Right lobe of liver (tissue), 6 donors: ENCODE data around the gene SPG11. TPM values are rescaled to one million over a fixed set of nuclear protein-coding genes. Genes with fewer than 3 reads are reported as not detected.
"Not testable (repeated sequence)": the region's sequence is repeated elsewhere in the genome, so short reads cannot be mapped to it uniquely, and the experiment has no call there.

Source experiments
- ATAC-seq, 4 donors: fragments of 200-7000 bp; cut with Tn5 transposase; one replicate each; pipeline ENCODE4 v1.9.1; 2020; ENCODE audit warnings: mild to moderate bottlenecking in 4 of 4, moderate library complexity in 4 of 4
- DNase-seq, 3 donors: peaks; one replicate each; pipeline ENCODE4 v3.0.0-alpha.2; 2020
- H3K27ac ChIP-seq, 3 donors: fragments of 200-600 bp; one replicate each; pipeline ENCODE4 v1.8.0; 2022
- H3K27me3 ChIP-seq, 2 donors: fragments of 200-600 bp; one replicate each; pipeline ENCODE4 v1.8.0; 2022
- H3K36me3 ChIP-seq, 4 donors: fragments of 200-600 bp; sonication (generic) in 1 of 4; one replicate each; pipeline versions ENCODE4 v1.5.1 to v1.8.0; 2017 to 2022; ENCODE audit warnings: control low read depth in 1 of 4
- H3K4me1 ChIP-seq, 4 donors: fragments of 200-600 bp; sonication (generic) in 1 of 4; one replicate each; pipeline versions ENCODE4 v1.5.1 to v1.8.0; 2017 to 2022; ENCODE audit warnings: control low read depth in 1 of 4
- H3K4me3 ChIP-seq, 3 donors: fragments of 200-600 bp; one replicate each; pipeline ENCODE4 v1.8.0; 2022
- H3K9me3 ChIP-seq, 4 donors: fragments of 200-600 bp; sonication (generic) in 1 of 4; one replicate each; pipeline versions ENCODE4 v1.5.1 to v1.8.0; 2017 to 2022; ENCODE audit warnings: control low read depth in 1 of 4
- POLR2A ChIP-seq: fragments of 450-650 bp; IDR thresholded peaks from one replicate; pipeline ENCODE4 v1.6.1; 2017; ENCODE audit warnings: antibody characterized with exemption, mild to moderate bottlenecking
- WGBS: methylation state at CpG from one replicate; pipeline ENCODE4 v1.1.6; 2018; ENCODE audit warnings: low coverage, low lambda C conversion rate; ENCODE audit not compliant: insufficient coverage; ENCODE audit errors: missing lambda C conversion rate; 5-methylcytosine and 5-hydroxymethylcytosine counted together
- intact Hi-C, 2 donors: fragments of 100-400 bp; cut with DNase I; formaldehyde crosslinking; loops; one replicate each; pipeline versions ENCODE4 v1.11.2 to v1.14.1; 2022
- total RNA-seq, 6 experiments: library from RNA; depleted of rRNA in 2 of 6; stranded (reverse); fragments of >200 nt in 2 of 6; fragmentation: NEBNext Ultra II Directional in 3 of 6; extraction: Animal tissue kit (Norgen Biotek cat#: 25700) in 3 of 6; gene quantifications; one replicate each; pipeline versions ENCODE4 v1.1.0 to v1.2.4, GENCODE V29; 2016 to 2023
- TF ChIP-seq, protein P1 (sequence below), 4 donors: fragments of 200-600 bp in 3 of 4; fragments of 450-650 bp in 1 of 4; IDR thresholded peaks; one replicate each; pipeline versions ENCODE4 v1.5.1 to v1.8.0; 2016 to 2022; ENCODE audit warnings: antibody characterized with exemption in 4 of 4, mild to moderate bottlenecking in 2 of 4
- donor health status: DM: no; HTN: yes; CAD: no.
- donor health status: DM: no; HTN: no; CAD: no.
- donor health status: DM: no; HTN: no; CAD: no.
- donor health status: DM: no; HTN: yes; CAD: no.
- donor health status: DM: no; HTN: yes; CAD: no.

The SPG11 gene
- total RNA-seq, 6 experiments from 2014 or later = 35.4 to 55.6 (median 40.8) TPM

DNA sequence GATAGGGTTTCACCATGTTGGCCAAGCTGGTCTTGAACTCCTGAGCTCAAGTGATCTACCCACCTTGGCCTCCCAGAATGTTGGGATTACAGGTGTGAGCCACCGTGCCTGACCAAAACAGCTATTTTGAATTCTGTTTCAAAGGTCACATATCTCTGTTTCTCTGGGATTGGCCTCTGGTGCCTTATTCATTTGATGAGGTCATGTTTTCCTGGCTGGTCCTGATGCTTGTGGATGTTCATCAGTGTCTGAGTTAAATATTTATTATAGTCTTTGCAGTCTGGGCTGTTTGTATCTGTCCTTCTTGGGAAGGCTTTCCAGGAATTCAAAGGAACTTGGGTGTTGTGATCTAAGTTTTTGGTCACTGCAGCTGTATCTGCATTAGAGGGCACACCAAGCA lies 42.5 kb upstream of the SPG11 start:
- no peak for TF ChIP-seq POLR2A
- TF ChIP-seq, protein P1, sequence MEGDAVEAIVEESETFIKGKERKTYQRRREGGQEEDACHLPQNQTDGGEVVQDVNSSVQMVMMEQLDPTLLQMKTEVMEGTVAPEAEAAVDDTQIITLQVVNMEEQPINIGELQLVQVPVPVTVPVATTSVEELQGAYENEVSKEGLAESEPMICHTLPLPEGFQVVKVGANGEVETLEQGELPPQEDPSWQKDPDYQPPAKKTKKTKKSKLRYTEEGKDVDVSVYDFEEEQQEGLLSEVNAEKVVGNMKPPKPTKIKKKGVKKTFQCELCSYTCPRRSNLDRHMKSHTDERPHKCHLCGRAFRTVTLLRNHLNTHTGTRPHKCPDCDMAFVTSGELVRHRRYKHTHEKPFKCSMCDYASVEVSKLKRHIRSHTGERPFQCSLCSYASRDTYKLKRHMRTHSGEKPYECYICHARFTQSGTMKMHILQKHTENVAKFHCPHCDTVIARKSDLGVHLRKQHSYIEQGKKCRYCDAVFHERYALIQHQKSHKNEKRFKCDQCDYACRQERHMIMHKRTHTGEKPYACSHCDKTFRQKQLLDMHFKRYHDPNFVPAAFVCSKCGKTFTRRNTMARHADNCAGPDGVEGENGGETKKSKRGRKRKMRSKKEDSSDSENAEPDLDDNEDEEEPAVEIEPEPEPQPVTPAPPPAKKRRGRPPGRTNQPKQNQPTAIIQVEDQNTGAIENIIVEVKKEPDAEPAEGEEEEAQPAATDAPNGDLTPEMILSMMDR (IDR thresholded peaks at IDR 0.05) = no peak
- WGBS = 0% methylated on average over 1 of the region's 1 CpG
- H3K27ac ChIP-seq = no peak overlapping the region
- no peaks in the 10 kb centered on the region for H3K9me3 ChIP-seq
- DNase-seq (no peak), ATAC-seq (peak in 1 of 4 donors; percentile 40)
- H3K36me3 ChIP-seq = no peaks in the 10 kb centered on the region
- H3K27me3 ChIP-seq = no peaks in the 10 kb centered on the region
- intact Hi-C loops = no loop called here
- no peak overlapping the region for H3K4me3 ChIP-seq
- H3K4me1 ChIP-seq = no peaks in the 10 kb centered on the region

DNA sequence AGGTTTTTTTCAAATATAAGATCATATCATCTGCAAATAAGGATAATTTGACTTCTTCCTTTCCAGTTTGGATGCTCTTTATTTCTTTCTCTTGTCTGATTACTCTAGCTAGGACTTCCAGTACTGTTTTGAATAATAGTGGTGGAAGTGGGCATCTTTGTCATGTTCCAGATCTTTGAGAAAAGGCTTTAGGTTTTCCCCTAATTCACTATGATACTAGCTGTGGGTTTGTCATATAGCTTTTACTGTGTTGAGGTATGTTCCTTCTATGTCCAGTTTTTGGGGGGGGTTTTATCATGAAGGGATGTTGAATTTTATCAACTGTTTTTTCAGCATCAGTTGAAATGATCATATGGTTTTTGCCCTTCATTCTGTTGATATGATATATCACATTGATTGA lies 37.2 kb upstream of the SPG11 start:
- ATAC-seq, H3K27ac ChIP-seq, H3K36me3 ChIP-seq, H3K4me1 ChIP-seq, DNase-seq, H3K27me3 ChIP-seq, H3K9me3 ChIP-seq, H3K4me3 ChIP-seq, intact Hi-C loops: not testable (repeated sequence)

DNA sequence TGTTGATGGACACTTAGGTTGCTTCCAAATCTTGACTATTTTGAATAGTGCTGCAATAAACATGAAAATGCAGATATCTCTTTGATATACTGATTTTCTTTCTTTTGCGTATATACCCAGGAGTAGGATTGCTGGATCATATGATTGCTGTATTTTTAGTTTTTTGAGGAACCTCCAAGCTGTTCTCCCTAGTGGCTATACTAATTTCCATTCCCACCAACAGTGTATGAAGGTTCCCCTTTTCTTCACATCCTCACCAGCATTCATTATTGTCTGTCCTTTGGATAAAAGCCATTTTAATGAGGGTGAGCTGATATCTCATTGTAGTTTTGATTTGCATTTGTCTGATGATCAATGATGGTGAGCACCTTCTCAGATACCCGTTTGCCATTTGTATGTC lies 35.2 kb upstream of the SPG11 start:
- no peaks in the 10 kb centered on the region for H3K36me3 ChIP-seq
- DNase-seq = no peak
- ATAC-seq = no peak
- 88% methylated on average over 2 of the region's 2 CpGs for WGBS
- no peak for TF ChIP-seq POLR2A
- TF ChIP-seq, protein P1 (IDR thresholded peaks at IDR 0.05) = no peak
- no peaks in the 10 kb centered on the region for H3K4me1 ChIP-seq
- intact Hi-C loops = no loop called here
- no peaks in the 10 kb centered on the region for H3K27me3 ChIP-seq
- no peaks in the 10 kb centered on the region for H3K9me3 ChIP-seq
- no peak overlapping the region for H3K27ac ChIP-seq
- no peak overlapping the region for H3K4me3 ChIP-seq

DNA sequence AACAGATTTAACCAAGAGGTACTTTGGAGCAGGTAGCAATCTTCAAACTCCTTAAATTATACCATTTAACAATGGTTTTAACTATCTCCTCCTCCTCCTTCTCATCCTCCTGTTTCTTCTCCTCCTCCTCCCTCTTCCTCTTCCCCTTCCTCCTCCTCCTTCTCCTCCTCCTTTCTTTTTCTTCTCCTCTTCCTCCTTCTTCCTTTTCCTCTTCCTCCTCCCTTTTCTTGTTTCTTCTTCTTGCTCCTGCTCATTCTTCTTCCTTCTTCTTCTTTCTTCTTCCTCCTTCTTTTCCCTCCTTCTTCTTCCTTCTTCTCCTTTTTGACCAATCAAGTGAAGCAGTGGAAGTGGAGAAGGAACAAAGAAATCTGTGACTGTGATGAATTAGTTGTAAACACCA lies 33.6 kb upstream of the SPG11 start:
- TF ChIP-seq, protein P1 (IDR thresholded peaks at IDR 0.05) = no peak
- no peak for TF ChIP-seq POLR2A
- H3K9me3 ChIP-seq = no peaks in the 10 kb centered on the region
- intact Hi-C loops = no loop called here
- no peak overlapping the region for H3K4me3 ChIP-seq
- H3K27me3 ChIP-seq = no peaks in the 10 kb centered on the region
- ATAC-seq (no peak), DNase-seq (no peak)
- no peaks in the 10 kb centered on the region for H3K4me1 ChIP-seq
- no peak overlapping the region for H3K27ac ChIP-seq
- H3K36me3 ChIP-seq = no peaks in the 10 kb centered on the region

DNA sequence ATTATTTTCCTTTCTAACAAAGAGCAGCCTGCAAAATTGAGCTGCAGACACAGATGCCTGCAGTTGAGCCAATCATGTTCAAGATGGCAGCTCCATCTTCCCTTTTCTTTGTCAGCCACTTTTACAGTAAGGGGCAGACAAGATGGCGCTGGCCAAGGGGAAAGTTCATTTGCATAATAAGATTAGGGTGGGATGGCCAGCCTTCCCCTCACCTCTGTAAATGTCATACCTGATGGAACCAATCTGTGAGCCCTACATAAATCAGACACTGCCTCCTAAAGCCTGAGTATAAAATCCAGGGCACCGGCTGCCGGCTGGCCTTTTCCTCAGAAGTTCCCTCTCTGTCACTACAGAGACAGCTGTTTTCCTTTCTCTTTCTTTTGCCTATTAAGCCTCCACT lies 31.8 kb upstream of the SPG11 start:
- Histone ChIP-seq H3K36me3 (no peaks in the 10 kb centered on the region), H3K9me3 (no peaks in the 10 kb centered on the region), H3K27ac (no peak overlapping the region), H3K4me1 (no peaks in the 10 kb centered on the region), H3K4me3 (no peak overlapping the region), H3K27me3 (no peaks in the 10 kb centered on the region)
- no peak for TF ChIP-seq POLR2A
- TF ChIP-seq, protein P1 (IDR thresholded peaks at IDR 0.05) = no peak
- DNase-seq (no peak), ATAC-seq (no peak)
- WGBS = 34% methylated on average over 2 of the region's 3 CpGs
- intact Hi-C loops = no loop called here
